Hematopoietic multipotent progenitor cell treated with erythropoietin and hydrocortisone succinate and interleukin-3 and kit ligand, for 6 days (in vitro differentiated cells): ENCODE results near the gene C12orf42.
"Not testable (repeated sequence)": the region's sequence is repeated elsewhere in the genome, so short reads cannot be mapped to it uniquely, and the experiment has no call there.

Experiments
- DNase-seq: peaks from one replicate; pipeline ENCODE4 v3.0.0-alpha.2; 2015

The C12orf42 gene

GRCh38 chr12:103494734-103495468 lies 867 bp downstream of the C12orf42 start:
- DNase-seq: peak; percentile 8

- no peak for DNase-seq
These were observed 1.6 kb downstream of the C12orf42 start for GRCh38 chr12:103494051-103494733.

GRCh38 chr12:103493199-103493598 lies 2.6 kb downstream of the C12orf42 start:
- no peak for DNase-seq

GRCh38 chr12:103482365-103482764 lies 13.4 kb downstream of the C12orf42 start:
- DNase-seq: no peak

- DNase-seq: no peak
These were observed 20.7 kb downstream of the C12orf42 start for GRCh38 chr12:103475073-103475472.

- no peak for DNase-seq
These were observed 25.1 kb downstream of the C12orf42 start for GRCh38 chr12:103470664-103471063.

- DNase-seq: no peak
These were observed 26.0 kb downstream of the C12orf42 start for GRCh38 chr12:103469719-103470118.

- DNase-seq: no peak
These were observed 26.9 kb downstream of the C12orf42 start for GRCh38 chr12:103468837-103469236.

GRCh38 chr12:103462675-103463074 lies 33.1 kb downstream of the C12orf42 start:
- no peak for DNase-seq

GRCh38 chr12:103457471-103457870 lies 38.3 kb downstream of the C12orf42 start:
- no peak for DNase-seq

- peak; percentile 5 for DNase-seq
These were observed 39.8 kb downstream of the C12orf42 start for GRCh38 chr12:103456006-103456405.

- DNase-seq: peak; percentile 54
These were observed 40.6 kb downstream of the C12orf42 start for GRCh38 chr12:103455020-103455763.

- DNase-seq: no peak
These were observed 50.8 kb downstream of the C12orf42 start for GRCh38 chr12:103444983-103445382.

GRCh38 chr12:103442822-103443221 lies 52.9 kb downstream of the C12orf42 start:
- DNase-seq: no peak

GRCh38 chr12:103442182-103442555 lies 53.6 kb downstream of the C12orf42 start:
- DNase-seq: no peak

- DNase-seq: peak; percentile 36
These were observed 54.2 kb downstream of the C12orf42 start for GRCh38 chr12:103441437-103442181.

- not testable (repeated sequence) for DNase-seq
These were observed 61.3 kb downstream of the C12orf42 start for GRCh38 chr12:103434165-103435105.

- no peak for DNase-seq
These were observed 63.8 kb downstream of the C12orf42 start for GRCh38 chr12:103431950-103432349.

GRCh38 chr12:103431387-103431786 lies 64.4 kb downstream of the C12orf42 start:
- DNase-seq: no peak

GRCh38 chr12:103425674-103426073 lies 70.1 kb downstream of the C12orf42 start:
- DNase-seq: not testable (repeated sequence)

- not testable (repeated sequence) for DNase-seq
These were observed 70.8 kb downstream of the C12orf42 start for GRCh38 chr12:103424849-103425586.
